ENCODE data around the gene TUG1.

- TF ChIP-seq, protein P1, sequence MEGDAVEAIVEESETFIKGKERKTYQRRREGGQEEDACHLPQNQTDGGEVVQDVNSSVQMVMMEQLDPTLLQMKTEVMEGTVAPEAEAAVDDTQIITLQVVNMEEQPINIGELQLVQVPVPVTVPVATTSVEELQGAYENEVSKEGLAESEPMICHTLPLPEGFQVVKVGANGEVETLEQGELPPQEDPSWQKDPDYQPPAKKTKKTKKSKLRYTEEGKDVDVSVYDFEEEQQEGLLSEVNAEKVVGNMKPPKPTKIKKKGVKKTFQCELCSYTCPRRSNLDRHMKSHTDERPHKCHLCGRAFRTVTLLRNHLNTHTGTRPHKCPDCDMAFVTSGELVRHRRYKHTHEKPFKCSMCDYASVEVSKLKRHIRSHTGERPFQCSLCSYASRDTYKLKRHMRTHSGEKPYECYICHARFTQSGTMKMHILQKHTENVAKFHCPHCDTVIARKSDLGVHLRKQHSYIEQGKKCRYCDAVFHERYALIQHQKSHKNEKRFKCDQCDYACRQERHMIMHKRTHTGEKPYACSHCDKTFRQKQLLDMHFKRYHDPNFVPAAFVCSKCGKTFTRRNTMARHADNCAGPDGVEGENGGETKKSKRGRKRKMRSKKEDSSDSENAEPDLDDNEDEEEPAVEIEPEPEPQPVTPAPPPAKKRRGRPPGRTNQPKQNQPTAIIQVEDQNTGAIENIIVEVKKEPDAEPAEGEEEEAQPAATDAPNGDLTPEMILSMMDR (IDR thresholded peaks at IDR 0.05; ENCODE audit: low read depth, low read length, missing input control), result no peak
- TF ChIP-seq JUND (IDR thresholded peaks at IDR 0.05) (no peak), ATF3 (IDR thresholded peaks at IDR 0.05) (no peak)
Measured at GRCh38 chr22:30992565-30992964, 23.5 kb downstream of the TUG1 start.
